ACC112 (cell line): ENCODE data around the gene NLRP11.
"Not testable (repeated sequence)": the region's sequence is repeated elsewhere in the genome, so short reads cannot be mapped to it uniquely, and the experiment has no call there.

ENCODE experiments used
- H2AFZ ChIP-seq: fragments of 200-600 bp; sonication (generic); one replicate; pipeline ENCODE4 v1.6.0; 2017; ENCODE audit warnings: antibody characterized with exemption, low read length; ENCODE audit not compliant: unreplicated experiment
- H3K27ac ChIP-seq: fragments of 200-600 bp; sonication (generic); 2 replicates; pipeline ENCODE4 v1.5.1; 2014; ENCODE audit warnings: low read depth, mild to moderate bottlenecking, antibody characterized with exemption, low read length, moderate library complexity
- H3K27me3 ChIP-seq: fragments of 200-600 bp; sonication (generic); 2 replicates; pipeline ENCODE4 v1.6.1; 2014; ENCODE audit warnings: mild to moderate bottlenecking, antibody characterized with exemption, low read length, moderate library complexity, mixed read lengths; ENCODE audit not compliant: insufficient read depth
- H3K36me3 ChIP-seq: fragments of 200-600 bp; sonication (generic); 2 replicates; pipeline ENCODE4 v1.6.1; 2016; ENCODE audit warnings: mild to moderate bottlenecking, antibody characterized with exemption, low read length, moderate library complexity, mixed read lengths; ENCODE audit not compliant: insufficient read depth
- H3K4me1 ChIP-seq: fragments of 200-600 bp; sonication (generic); one replicate; pipeline ENCODE4 v1.6.1; 2016; ENCODE audit warnings: low read length, mixed read lengths; ENCODE audit not compliant: insufficient read depth, unreplicated experiment, control insufficient read depth
- H3K4me3 ChIP-seq: fragments of 200-600 bp; sonication (generic); 2 replicates; pipeline ENCODE4 v1.5.1; 2014; ENCODE audit warnings: mild to moderate bottlenecking, low read depth, low read length
- H3K79me2 ChIP-seq: fragments of 200-600 bp; sonication (generic); one replicate; pipeline ENCODE4 v1.6.0; 2016; ENCODE audit warnings: low read length; ENCODE audit not compliant: control insufficient read depth, unreplicated experiment, insufficient read depth

Gene NLRP11

DNA sequence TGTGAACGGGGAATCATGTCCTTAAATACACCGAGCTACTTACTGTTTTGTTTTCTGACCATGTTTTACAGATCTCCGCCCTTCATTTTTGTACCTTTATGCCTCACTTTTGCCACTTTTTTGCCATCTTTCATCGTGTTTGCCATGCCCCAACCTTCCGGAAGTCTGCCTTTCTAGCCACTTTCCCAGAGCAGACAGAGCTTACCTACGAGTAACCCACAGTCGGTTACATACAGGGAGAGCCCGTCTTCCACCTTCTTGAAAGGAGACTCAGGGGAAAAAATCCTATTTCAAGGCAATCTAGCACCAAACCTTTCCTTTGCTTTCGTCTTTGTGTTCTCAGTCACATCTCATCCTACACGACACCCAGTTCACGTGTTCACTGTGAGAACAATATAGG, 36.8 kb downstream of the NLRP11 start:
- Histone ChIP-seq H3K4me1 (no peaks in the 10 kb centered on the region), H3K79me2 (no peaks in the 10 kb centered on the region), H2AFZ (no peak overlapping the region), H3K27ac (no peak overlapping the region), H3K4me3 (no peak overlapping the region), H3K27me3 (no peaks in the 10 kb centered on the region), H3K36me3 (no peaks in the 10 kb centered on the region)

DNA sequence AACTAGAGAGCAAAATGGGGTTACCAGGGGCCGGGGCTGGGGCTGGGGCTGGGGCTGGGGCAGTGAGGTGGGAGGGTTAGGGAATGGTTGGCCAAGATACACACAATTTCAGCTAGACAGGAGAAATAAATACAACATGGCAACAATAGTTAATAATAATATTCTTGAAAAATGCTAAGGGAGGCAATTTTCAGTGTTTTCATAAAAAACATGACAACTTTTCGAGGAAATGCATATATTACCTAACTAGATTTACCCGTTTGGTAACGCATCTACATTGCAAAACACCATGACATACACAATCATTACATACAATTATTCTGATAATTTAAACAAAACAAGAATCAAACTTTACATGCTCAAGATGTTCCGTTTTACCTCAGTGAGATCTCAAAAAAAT, 50.7 kb downstream of the NLRP11 start:
- H3K27me3 ChIP-seq = no peaks in the 10 kb centered on the region
- H2AFZ ChIP-seq = no peak overlapping the region
- no peak overlapping the region for H3K27ac ChIP-seq
- H3K4me1 ChIP-seq = no peaks in the 10 kb centered on the region
- H3K79me2 ChIP-seq = no peaks in the 10 kb centered on the region
- H3K36me3 ChIP-seq = no peaks in the 10 kb centered on the region
- no peak overlapping the region for H3K4me3 ChIP-seq

DNA sequence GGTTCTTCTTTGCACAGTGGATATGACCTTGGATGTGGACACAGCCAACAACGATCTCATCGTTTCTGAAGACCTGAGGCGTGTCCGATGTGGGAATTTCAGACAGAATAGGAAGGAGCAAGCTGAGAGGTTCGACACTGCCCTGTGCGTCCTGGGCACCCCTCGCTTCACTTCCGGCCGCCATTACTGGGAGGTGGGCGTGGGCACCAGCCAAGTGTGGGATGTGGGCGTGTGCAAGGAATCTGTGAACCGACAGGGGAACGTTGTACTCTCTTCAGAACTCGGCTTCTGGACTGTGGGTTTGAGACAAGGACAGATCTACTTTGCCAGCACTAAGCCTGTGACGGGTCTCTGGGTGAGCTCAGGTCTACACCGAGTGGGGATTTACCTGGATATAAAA, 53.5 kb downstream of the NLRP11 start:
- Histone ChIP-seq H3K27me3 (no peaks in the 10 kb centered on the region), H3K4me1 (no peaks in the 10 kb centered on the region), H3K79me2 (no peaks in the 10 kb centered on the region), H3K36me3 (no peaks in the 10 kb centered on the region), H3K27ac (no peak overlapping the region), H2AFZ (no peak overlapping the region), H3K4me3 (no peak overlapping the region)

DNA sequence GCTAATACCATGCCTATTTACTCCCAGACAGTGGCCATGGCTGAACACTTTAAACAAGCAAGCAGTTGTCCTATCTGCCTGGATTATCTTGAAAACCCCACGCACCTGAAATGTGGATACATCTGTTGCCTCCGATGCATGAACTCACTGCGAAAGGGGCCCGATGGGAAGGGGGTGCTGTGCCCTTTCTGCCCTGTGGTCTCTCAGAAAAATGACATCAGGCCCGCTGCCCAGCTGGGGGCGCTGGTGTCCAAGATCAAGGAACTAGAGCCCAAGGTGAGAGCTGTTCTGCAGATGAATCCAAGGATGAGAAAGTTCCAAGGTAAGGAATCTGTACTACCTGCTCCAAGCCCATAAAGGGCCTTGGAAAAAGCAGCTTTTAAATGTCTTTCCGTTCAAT, 54.3 kb downstream of the NLRP11 start:
- H3K4me3 ChIP-seq = no peak overlapping the region
- H3K27ac ChIP-seq = no peak overlapping the region
- H2AFZ ChIP-seq = no peak overlapping the region
- no peaks in the 10 kb centered on the region for H3K27me3 ChIP-seq
- H3K79me2 ChIP-seq = no peaks in the 10 kb centered on the region
- no peaks in the 10 kb centered on the region for H3K36me3 ChIP-seq
- H3K4me1 ChIP-seq = no peaks in the 10 kb centered on the region

- H3K4me3 ChIP-seq, H3K4me1 ChIP-seq, H3K27ac ChIP-seq, H3K27me3 ChIP-seq, H3K79me2 ChIP-seq, H2AFZ ChIP-seq, H3K36me3 ChIP-seq: not testable (repeated sequence)
These were observed 62.2 kb downstream of the NLRP11 start for GRCh38 chr19:55769632-55770031.

DNA sequence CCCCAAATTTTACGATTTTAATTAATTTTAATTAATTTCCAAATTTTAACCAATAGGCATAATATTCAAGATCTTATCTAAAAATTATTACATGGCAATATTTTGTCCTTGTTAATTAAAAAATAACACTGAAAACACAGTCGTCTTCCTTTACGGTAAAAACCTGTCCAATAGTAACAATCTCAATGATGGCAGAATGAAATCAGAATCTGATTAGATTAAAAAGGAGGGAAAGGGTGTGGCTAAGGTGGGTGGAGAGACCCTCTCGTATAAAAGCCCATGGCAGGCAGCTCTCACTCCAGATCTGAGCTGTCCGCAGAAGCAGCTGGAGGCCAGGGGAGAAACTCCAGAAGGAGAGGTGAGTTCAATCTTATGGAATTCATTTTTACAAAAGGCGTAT, 63.0 kb downstream of the NLRP11 start, which contains the start of gene RFPL4AL1:
Gene RFPL4AL1, plus strand, starts transcription at position 301 of the 400 bp plus-strand sequence. CDS start 2,687 bp downstream, outside the sequence.
- not testable (repeated sequence) for H3K27me3 ChIP-seq, H3K36me3 ChIP-seq, H3K4me1 ChIP-seq, H3K4me3 ChIP-seq, H3K79me2 ChIP-seq, H3K27ac ChIP-seq, H2AFZ ChIP-seq

- no peaks in the 10 kb centered on the region for H3K79me2 ChIP-seq
- no peaks in the 10 kb centered on the region for H3K4me1 ChIP-seq
- H3K4me3 ChIP-seq = no peak overlapping the region
- H3K27ac ChIP-seq = no peak overlapping the region
- H3K27me3 ChIP-seq = 0 out of 2 replicates have a peak, but pooled peaks cover 4% of the 10 kb centered on the region
- no peaks in the 10 kb centered on the region for H3K36me3 ChIP-seq
- H2AFZ ChIP-seq = no peak overlapping the region
These were observed 65.3 kb downstream of the NLRP11 start for GRCh38 chr19:55766466-55766865.

DNA sequence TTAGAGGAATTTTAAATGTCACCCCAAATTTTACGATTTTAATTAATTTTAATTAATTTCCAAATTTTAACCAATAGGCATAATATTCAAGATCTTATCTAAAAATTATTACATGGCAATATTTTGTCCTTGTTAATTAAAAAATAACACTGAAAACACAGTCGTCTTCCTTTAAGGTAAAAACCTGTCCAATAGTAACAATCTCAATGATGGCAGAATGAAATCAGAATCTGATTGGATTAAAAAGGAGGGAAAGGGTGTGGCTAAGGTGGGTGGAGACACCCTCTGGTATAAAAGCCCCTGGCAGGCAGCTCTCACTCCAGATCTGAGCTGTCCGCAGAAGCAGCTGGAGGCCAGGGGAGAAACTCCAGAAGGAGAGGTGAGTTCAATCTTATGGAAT, 73.0 kb downstream of the NLRP11 start, which contains the start of gene RFPL4A:
Gene RFPL4A, plus strand, starts transcription at position 301 of the 400 bp plus-strand sequence. CDS start 2,704 bp downstream, outside the sequence.
- H3K36me3 ChIP-seq, H3K27me3 ChIP-seq, H3K4me1 ChIP-seq, H3K27ac ChIP-seq, H2AFZ ChIP-seq, H3K4me3 ChIP-seq, H3K79me2 ChIP-seq: not testable (repeated sequence)

DNA sequence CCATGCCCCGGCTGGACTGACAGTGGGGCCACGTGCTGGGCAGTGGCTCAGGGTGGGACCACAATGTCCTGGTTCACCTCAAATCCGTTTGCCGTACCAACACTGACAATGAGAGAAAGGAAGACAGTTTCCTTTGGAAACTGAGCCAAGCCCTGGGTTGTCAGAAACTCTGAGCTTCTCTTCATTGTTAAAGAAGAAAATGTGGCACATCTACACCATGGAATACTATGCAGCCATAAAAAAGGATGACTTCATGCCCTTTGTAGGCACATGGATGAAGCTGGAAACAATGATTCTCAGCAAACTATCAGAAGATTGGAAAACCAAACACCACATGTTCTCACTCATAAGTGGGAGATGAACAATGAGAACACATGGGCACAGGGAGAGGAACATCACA, 75.0 kb downstream of the NLRP11 start:
- H3K36me3 ChIP-seq, H3K27me3 ChIP-seq, H3K27ac ChIP-seq, H2AFZ ChIP-seq, H3K79me2 ChIP-seq, H3K4me3 ChIP-seq, H3K4me1 ChIP-seq: not testable (repeated sequence)

- no peaks in the 10 kb centered on the region for H3K27me3 ChIP-seq
- no peak overlapping the region for H2AFZ ChIP-seq
- H3K4me1 ChIP-seq = no peaks in the 10 kb centered on the region
- H3K36me3 ChIP-seq = no peaks in the 10 kb centered on the region
- H3K79me2 ChIP-seq = no peaks in the 10 kb centered on the region
- no peak overlapping the region for H3K4me3 ChIP-seq
- H3K27ac ChIP-seq = no peak overlapping the region
These were observed 78.4 kb downstream of the NLRP11 start for GRCh38 chr19:55753401-55753800.

DNA sequence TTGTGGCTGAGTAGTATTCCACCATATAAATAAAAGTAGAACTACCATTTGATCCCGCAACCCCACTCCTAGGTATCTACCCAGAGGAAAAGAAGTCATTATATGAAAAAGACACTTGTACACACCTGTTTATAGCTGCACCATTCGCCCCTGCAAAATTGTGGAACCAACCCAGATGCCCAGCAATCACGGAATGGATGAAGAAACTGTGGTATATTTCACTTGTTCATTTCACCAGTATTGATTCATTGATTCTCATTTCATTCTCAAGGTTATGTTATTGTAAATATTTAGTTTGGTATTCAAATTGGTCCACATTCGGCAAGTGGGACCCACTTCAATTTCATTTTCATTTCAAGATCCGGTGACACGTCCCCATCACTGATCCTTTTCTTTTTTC, 81.1 kb downstream of the NLRP11 start:
- Histone ChIP-seq H3K4me1 (no peaks in the 10 kb centered on the region), H3K36me3 (no peaks in the 10 kb centered on the region), H3K79me2 (no peaks in the 10 kb centered on the region), H3K27me3 (no peaks in the 10 kb centered on the region), H2AFZ (no peak overlapping the region), H3K4me3 (no peak overlapping the region), H3K27ac (no peak overlapping the region)
